ENCODE measurements around the gene PTOV1.

The PTOV1 gene

DNA sequence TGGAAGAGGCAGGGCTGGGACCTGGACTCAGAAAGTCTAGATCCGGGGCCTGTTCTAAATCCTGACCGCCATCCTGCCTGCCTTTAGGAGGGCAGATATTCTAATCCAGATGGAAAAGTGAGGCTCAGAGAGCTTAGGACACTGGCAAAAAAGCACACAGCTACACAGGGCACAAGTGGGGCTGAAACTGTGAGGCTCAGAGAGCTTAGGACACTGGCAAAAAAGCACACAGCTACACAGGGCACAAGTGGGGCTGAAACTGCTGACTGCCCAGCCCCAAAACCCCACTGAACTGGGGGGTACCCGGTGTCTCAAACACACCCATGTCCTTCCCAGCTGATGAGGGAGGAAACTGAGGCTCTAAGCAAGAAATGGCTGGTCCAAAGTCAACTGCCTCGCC, 24.2 kb downstream of the PTOV1 start:
- DNase-seq (ENCODE audit: low read depth): no peak

DNA sequence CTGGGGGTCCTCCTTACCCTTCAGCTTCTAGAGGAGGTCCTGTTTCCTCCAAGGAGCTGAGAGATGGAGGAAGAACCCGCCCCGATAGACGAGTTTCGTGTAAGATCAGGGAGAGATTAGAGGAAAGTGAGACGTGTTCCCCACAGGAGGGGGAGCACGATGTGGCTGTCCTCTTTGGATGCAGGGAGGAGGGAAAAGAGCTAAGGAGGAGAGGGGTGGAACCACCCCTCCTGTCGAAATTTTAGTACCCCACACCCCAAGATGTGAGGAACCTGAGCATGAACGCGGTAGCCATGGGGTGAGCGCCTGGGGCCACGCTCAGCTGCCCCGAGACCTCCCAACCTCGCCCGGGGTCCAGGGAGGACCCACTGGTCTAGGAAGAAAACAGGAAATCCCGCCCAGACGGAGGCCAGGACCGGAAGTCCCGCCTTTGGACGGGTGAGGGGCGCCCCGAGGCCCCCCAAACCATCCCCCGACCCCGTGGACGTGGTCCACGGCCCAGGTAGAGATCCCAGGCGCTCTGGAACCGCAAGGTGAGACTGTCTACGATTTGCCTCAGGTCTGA, 25.0 kb downstream of the PTOV1 start:
- peak; percentile 34 for DNase-seq (ENCODE audit: low read depth)

DNA sequence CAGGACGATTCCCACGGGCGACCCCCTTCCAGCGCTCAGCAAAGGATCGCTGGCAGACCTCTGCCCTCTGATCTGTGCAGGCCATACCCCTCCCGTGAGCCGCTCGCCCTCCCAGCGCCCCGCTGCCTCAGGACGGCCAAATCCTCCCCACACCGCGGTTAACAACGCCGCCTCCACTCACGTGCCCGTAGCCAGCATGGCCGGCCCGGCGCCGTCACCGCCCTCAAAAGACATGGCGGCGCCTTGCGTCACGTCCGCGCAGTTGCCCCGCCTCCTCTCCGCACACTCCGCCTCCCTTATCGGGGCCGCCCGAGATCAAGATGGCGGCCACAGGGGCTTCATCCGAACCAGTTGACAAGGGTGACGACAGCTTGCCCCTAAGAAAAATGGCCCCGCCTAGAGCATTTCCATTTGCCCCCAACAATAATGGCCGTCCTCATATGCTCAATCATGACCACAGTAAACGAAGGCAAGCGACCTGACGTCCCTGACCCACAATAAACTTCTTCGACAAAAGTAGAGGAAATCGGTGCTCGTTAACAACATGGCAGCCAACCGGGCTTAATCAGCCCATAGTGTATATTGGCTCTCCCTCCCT, 25.6 kb downstream of the PTOV1 start:
- peak; percentile 94 for DNase-seq (ENCODE audit: low read depth)

DNA sequence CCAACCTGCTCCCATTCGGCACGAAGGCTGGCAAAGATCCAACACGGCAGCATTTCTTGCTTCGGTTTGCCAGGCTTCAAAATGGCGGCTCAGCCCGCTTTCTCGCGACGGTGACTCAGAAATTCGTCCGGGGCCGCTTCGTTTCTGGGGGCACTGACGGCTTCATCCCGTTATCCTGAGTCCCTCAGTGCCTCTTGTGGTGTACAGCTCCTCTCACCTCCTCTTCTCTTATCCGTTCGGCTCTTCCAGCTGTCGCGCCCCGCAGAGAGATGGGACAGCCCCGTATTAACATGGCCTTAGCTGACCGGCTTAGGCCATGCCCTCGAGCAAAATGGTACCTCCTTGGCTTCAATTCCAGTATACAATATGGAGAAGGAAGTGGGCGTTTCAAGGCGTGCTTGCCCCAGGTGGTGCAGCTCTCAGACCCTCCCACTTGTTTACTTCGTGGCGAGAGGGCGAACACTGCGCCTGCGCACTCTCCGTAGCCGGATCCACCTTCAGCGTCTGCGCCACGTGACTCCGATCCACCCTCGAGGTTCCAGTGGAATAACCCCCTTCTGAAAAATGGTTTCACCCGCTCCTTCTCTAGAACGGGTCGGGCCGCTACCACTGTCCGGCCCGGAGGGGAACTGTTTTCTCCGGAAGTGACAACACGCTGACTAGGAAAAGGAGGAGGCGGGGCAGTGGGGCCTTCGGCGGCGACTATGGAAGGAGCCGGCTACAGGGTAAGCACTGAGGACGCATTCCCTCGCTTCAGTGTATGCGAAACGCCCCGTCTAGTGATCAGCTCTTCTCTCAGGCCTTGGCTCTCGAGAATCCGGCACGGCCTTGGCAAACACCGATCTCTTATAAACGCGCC, 26.3 kb downstream of the PTOV1 start, which contains the start of the genes AKT1S1 and TBC1D17:
TSS of gene AKT1S1 (minus strand) at position 336 of the 859 bp plus-strand sequence. CDS start 4,060 bp downstream, outside the sequence.
TSS of gene TBC1D17 (plus strand) at position 683 of the 859 bp plus-strand sequence. CDS start at position 705, 22 bp downstream.
- DNase-seq (ENCODE audit: low read depth): peak; percentile 96

DNA sequence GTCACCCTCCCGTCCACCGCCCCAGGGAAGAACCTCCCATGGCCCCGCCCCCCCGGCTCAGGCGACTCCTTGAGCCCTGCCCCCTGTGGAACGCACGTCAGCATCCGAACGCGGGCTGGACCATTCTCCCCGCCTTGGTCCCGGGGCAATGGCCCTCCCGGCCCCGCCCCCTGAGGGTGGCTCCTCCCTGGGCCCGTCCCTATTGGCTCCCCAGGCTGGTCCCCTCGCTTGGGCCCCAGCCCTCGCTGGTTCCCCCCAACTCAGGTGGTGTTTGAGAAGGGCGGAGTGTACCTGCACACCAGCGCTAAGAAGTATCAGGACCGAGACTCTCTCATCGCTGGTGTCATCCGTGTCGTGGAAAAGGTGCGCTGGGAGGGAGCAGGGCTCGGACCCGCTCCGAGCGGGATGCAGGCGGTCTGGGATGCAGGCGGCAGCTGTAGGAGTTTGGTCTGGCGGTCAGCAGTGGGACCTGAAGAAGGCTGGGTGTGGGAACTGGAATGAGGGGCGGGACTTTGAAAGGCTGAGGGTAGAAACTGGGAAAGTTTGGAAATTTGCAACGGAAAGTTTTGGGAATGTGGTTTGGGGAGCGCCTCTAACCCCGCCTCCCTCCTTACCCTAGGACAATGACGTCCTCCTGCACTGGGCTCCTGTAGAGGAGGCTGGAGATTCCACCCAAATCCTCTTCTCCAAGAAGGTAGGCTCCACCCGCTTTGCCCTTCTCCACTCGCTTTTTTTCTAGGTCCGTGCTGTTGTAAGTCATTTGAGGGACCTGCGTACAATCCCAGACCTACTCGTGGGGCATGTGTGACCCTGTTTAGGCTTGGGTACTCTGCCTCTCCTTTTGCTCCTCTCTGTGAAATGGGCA, 27.2 kb downstream of the PTOV1 start:
- peak; percentile 96 for DNase-seq (ENCODE audit: low read depth)

DNA sequence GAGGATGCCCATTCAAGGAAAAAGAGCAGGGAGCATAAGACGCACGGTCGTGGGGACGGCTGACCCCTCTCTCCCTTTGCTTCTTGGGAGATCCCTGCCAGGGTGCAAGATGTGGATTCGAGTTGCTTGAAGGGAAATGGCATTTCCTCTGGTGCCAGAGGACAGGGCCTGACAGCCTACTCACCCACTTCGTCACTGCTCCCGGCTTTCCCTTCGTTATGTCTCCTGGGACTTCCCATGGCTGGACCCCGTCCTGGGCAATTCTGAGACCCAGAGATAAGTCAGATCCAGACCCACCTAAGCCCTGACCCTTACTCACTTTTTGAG, 27.7 kb downstream of the PTOV1 start:
- DNase-seq (ENCODE audit: low read depth): no peak

DNA sequence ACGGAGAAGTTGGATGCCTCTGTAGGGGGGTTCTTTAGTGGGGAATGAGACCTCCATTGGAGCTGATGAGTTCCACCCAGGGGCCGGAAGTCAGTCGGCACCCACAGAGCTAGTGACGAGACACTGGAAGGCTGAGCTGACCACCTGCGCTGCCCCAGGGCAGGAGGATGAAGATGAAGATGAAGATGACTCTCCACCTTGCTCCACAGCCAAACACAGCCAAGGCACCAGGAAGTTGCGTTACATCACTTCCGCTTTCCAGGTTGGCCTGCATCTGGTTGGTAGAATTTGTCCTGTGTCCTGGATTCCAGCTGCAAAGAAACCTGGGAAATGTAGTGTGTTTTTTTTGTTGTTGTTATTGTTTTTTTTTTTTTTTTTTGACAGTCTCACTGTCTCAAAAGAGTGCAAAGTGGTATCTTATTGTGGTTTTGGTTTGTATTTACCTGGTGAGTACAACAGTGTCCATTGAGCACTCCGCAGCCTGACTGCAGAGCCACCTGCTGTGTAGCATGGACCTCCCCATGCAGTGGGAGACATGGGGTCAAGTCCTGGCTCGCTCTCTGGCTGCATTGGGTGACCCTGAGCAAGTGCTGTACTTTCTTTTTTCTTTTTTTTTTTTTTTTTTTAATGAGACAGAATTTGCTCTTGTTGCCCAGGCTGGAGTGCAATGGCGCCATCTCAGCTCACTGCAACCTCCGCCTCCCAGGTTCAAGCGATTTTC, 28.4 kb downstream of the PTOV1 start:
- DNase-seq (ENCODE audit: low read depth): no peak

DNA sequence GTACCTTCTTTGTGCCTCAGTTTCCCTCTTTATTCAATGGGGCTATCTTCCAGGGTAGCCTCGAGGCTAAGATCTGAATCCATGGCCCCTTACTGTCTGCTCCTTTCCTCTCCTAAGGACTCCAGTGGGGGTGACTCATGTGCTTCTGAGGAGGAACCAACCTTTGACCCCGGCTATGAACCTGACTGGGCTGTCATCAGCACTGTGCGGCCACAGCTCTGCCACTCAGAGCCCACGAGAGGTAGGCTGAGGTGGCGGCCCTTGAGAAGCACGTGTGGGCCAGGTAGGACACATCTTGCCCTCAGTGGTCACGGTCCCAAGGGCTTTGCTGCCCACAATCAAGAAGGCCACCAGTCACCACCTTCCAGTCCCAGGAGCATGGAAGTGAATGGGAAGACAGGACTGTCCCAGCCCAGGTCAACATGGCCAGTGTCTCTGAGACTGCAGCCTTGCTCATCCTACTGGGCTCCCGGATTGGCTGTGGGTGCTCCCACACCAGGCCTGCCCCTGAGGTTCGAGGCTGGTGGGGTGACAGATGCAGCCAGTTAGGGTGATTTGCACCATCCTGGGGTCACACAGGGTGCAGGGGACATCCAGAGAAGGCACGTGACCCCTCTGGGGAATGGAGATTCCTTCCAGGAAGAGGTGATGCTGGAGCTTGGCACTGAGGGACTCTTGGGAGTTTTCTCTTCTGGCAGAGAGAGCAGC, 29.4 kb downstream of the PTOV1 start:
- no peak for DNase-seq (ENCODE audit: low read depth)

DNA sequence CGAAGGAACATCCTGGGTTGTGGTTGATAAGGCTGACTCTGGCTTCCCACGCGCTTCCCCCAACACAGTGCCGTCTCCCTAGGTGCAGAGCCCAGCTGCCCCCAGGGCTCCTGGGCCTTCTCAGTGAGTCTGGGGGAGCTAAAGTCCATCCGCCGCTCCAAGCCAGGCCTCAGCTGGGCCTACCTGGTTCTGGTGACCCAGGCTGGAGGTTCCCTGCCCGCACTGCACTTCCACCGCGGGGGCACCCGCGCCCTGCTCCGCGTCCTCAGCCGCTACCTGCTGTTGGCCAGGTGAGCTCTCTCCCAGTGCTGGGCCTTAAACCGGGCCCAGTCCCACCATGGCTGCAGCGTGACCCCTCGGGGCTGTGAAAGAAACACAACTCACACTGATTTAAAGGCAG, 30.2 kb downstream of the PTOV1 start:
- DNase-seq (ENCODE audit: low read depth): no peak

DNA sequence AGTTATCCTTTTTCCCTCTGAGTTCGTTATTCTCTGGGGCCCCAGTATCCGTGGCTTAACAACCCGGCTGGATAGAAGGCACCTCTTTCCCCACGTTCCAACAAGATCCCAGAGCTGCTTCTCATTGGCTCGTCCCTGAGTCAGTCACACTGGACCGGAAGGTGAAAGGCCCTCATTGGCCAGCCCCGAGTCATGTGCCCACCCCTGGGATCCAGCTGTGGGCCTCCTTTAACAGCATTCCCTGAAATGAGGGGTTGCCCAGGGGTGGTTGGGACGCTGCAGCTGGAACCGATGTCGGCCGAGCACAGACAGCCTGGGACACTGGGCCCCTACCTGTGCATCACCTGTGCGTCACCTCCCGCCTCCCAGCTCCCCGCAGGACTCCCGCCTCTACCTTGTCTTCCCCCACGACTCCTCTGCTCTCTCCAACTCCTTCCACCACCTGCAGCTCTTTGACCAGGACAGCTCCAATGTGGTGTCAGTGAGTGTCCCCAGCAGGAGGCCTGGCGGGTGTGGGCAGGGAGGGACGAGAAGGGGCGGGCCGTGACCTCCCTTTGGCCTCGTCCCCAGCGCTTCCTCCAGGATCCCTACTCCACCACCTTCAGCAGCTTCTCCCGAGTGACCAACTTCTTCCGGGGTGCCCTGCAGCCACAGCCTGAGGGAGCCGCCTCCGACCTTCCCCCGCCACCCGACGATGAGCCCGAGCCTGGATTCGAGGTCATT, 30.9 kb downstream of the PTOV1 start:
- DNase-seq (ENCODE audit: low read depth): no peak

DNA sequence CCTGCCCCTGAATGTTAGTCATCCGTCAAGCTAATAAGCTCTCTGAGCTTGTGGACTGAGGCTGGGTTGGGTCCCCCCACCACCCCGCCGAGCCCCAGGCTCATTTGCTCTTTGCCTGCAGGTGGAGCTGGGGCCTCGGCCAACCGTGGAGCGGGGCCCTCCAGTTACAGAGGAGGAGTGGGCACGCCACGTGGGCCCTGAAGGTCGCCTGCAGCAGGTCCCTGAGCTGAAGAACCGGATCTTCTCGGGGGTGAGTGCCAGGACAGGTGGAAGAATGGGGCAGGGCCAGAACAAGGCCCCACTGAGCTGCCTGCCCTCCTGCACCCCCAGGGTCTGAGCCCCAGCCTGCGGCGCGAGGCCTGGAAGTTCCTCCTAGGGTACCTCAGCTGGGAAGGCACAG, 31.7 kb downstream of the PTOV1 start:
- DNase-seq (ENCODE audit: low read depth): no peak

DNA sequence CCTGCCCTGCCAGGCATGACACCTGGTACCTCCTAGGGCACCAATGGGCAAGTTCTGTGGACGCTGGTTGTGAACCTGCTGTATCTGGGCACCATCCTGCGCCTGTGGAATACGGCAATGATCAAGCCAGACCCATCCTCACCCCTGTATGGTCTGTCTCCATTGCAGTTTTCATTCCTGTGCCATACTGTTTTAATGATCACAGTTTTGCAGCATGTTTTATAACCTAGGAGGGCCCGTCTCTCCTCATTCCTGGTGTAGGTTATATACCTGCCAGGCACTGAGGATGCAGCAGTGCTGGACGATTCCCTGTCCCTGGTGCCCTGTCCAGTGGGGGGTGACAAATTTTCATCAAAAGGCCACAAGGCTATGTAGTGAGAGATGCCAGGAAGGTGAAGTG, 32.1 kb downstream of the PTOV1 start:
- no peak for DNase-seq (ENCODE audit: low read depth)

DNA sequence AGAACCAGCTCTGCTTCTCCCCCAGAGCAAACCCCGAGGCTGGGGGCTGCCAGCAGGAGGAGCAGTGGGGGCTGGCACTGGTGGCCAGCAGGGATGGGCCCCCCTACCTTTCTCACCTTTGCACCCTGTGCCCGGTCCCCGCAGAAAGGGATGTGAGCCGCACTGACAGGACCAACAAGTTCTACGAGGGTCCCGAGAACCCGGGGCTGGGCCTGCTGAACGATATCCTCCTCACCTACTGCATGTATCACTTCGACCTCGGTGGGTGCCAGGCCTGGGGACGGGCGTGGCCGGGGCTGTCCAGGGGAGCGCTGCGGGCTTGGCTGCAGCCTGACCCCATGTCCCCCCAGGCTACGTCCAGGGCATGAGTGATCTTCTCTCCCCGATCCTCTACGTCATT, 33.1 kb downstream of the PTOV1 start:
- no peak for DNase-seq (ENCODE audit: low read depth)

DNA sequence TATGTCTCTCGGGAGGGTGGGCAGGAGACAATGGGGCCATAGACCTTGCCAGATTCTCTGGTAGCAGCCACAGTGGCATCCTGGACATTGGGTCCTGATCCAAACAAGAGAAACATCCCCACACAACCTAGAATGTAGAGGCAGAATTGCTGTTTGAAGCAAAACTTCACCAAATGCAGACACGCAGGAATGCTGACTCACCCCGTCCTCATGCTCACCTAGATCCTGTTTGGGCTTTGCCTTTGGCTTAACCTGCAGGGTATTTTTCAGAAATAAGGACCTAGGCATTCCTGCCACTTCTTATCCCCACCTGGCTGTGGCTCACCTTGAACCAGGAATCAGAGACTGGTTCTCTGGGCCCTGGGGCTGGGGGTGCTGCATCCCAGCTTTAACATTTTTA, 33.8 kb downstream of the PTOV1 start:
- no peak for DNase-seq (ENCODE audit: low read depth)

DNA sequence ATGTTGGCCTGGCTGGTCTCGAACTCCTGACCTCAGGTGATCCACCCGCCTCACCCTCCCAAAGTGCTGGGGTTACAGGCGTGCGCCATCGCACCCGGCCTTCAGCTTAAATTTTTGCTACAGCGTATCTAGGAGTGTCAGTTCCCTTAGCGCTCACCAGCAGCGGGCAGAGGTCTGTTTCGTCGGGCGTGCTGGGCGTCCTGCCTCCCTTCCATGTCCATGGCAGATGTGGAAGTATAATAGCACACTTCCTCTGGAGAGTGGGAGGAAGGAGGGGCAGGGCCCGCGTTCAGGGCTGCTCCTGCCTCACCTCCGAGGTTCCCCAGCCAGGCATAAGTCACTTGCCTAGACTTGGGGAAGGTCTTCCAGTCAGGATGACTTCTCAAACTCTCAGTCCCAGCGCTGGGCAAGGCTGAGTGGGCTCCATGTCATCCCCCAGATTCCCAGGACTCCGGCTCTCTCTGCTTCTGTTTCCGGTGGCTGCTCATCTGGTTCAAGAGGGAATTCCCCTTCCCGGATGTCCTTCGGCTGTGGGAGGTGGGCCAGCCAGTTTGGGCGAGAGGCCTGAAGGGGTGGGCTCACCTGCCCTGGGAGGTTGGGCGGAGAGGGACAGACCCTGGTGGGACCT, 36.2 kb downstream of the PTOV1 start:
- no peak for DNase-seq (ENCODE audit: low read depth)

DNA sequence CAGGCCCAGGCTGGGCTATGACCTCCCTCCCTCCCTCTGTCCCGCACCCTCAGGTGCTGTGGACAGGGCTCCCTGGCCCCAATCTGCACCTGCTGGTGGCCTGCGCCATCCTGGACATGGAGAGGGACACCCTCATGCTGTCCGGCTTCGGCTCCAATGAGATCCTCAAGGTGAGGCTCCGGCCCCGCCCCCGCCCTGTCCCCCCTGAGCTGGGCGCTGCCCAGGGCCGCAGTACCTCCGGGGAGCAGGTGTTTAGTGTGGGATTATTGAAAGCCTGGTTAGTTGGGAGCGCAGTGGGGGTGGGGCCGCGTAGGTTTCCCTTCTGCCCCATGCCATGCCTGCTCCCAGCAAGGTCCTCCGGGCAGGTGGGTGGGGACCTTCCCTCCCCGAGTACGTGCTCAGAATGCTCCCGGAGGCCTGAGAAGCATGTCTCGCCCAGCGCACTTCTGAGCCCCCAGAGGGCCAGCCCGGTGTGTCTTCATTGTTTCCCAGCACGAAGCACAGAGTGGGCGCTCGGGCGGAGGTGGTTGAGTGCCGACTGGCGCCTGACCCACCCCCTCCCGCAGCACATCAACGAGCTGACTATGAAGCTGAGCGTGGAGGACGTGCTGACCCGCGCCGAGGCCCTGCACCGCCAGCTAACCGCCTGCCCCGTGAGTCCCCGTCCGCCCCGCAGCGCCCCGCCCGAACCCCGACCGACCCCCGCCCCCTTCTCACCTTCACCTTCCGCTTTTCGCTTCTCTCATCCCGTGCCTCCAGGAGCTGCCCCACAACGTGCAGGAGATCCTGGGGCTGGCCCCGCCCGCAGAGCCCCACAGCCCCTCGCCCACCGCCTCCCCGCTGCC, 36.9 kb downstream of the PTOV1 start:
- no peak for DNase-seq (ENCODE audit: low read depth)

DNA sequence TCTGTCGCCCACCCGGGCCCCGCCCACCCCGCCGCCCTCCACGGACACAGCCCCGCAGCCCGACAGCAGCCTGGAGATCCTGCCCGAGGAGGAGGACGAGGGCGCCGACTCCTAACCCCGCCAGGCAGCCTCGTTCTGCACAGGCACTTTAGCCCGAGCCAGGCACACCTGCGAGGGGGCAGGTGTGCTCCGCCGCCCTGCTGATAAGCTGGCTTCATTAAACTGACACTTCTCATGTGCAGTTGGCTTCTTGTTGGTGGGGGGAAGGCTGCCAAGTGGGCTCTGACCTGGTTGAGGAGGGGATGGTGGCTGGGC, 37.5 kb downstream of the PTOV1 start:
- DNase-seq (ENCODE audit: low read depth): no peak

DNA sequence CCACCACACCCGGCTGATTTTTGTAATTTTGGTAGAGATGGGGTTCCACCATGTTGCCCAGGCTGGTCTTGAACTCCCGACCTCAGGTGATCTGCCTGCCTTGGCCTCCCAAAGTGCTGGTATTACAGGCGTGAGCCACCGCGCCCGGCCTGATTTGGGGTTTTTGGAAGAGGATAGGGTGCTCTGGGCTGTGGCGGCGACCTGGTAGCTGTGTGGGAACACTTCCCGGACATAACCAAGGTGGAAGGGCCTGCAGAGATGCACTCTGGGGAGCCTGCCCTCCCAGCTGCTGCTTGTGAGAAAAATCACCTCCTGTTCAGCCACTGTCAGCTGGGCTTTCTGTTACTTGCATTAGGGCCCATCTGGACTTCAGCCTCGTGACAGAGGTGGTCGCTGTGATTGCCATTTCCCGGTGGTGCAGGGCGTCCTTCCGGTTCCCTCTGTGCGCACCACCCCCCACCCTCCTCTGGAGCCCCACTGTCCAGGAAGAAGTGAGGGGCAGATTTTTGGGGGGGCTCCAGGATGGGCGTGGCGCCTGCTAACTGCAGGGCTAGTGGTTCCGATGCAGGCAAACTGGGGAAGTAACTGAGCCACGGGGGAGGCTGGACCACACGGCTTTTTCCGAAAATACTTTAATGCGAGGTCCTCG, 38.2 kb downstream of the PTOV1 start:
- no peak for DNase-seq (ENCODE audit: low read depth)

All from activated gamma-delta T cell treated with anti-CD3 and anti-CD28 coated beads, Interleukin-2, amount 50 U/mL, for 16 hours (primary cell).